ENCODE data around the gene TTLL5.

Gene TTLL5
- total RNA-seq, result 19.0 to 48.8 (median 22.3) reads per million in 3 experiments

GRCh38 chr14:75660630-75661498, at the start of gene TTLL5, which contains the start of gene ERG28:
Gene TTLL5, plus strand, starts transcription at chr14:75661246. Its CDS starts 1,904 bp downstream, at chr14:75663150.
Gene ERG28, minus strand, starts transcription at chr14:75660876. Its CDS starts 3,374 bp downstream, at chr14:75657502.
- peak; percentile 97 for DNase-seq

DNA sequence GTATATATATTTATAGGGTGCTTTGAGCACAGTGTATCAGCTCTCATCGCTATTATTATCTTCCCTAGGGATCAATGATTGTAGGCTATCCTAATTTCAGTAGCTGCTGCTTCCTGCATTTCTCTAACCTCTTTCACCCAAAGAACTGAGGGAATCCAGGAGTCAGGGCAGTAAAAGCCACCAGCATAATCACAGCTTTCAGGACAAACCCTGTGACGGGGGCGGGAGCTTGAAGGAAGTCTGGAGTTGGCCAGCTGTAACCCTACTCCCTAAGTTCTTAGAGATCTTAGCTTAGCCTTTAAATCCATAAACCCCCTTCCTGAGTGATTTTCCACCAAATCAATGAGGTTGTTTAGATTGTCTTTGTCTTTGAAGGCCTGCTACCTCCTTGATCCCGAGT, 48.9 kb upstream of the TTLL5 start:
- DNase-seq, result no peak

DNA sequence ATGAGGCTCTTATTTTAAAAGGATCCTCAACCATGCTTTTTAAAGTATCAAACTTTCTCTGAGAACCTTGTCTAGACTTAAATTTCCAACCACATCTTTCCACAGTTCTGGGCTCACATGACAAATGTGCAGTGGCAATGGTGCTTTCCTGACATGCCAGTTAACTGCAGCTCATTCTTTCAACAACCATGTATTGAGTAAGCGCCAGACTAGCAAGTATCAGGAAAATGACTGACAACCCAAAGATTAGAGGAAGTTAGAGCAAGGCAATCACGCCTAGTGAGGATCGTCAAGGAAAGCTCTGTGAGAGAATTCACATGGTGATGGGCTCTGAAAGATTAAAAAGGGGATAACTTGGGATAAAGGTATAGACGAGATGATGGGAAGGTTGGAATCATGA, 46.9 kb upstream of the TTLL5 start:
- DNase-seq, result no peak

DNA sequence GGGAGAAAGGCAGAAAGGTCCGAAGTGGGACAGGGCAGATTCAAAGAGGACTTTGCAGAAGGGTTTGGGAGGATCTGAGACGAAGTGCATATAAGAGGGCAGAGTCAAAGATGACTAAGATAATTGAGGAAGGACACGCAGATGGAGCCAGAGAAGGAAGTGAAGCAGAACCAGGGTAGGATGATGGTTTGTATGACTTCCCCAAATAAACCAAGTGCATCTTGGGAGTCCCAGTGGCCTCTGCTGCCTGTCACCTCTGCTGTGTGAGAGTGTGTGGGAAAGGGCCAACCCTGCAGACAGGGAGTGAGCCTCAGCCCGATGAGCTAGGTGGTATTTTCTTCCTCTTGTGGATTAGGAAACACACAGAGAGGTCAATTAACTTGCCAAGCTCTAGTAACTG, 45.8 kb upstream of the TTLL5 start:
- DNase-seq, result no peak

- DNase-seq, result no peak
Measured at GRCh38 chr14:75619548-75619947, 41.5 kb upstream of the TTLL5 start.

GRCh38 chr14:75625034-75625433, 36.0 kb upstream of the TTLL5 start:
- no peak for DNase-seq

DNA sequence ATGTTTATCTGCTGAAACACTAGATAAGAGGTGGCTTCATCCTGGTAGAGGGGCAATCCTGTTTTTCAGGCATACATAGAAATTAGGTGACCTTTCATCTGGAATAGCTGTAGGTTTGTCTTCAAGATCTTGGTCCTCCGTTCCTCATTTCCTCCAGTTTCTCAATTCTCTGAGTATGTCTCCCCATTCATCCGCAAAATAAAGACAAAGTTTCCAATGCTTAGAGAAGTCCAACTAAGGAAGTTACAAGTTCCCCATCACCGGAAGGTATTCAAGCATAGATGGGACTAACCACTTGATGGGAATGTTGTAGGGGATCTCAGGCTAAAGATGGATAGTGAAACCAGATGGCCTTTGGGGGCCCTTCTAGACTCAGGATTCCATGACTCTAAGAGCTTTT, 34.6 kb upstream of the TTLL5 start:
- no peak for DNase-seq

DNA sequence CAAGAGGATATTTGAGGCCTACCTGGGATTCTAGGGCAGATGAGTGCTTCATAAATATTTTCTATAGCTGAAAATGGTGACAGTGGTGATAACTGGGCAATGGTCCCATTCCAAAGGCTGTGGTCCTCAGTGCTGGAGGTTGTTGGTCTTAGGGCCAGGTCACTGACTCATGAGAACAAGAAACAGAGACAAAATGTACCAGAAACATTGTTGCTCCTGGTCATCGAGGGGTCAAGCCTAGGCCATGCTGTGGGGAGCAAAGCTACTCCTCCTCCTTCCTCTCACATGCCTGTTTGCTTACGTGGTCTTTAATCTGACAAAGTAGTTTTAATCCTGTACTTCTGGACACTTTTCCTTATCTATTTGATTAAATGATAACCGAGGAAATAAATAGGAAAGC, 34.2 kb upstream of the TTLL5 start:
- DNase-seq, result no peak

- DNase-seq, result no peak
Measured at GRCh38 chr14:75627406-75627805, 33.6 kb upstream of the TTLL5 start.

GRCh38 chr14:75628816-75629215, 32.2 kb upstream of the TTLL5 start:
- no peak for DNase-seq

GRCh38 chr14:75630695-75631452, 30.2 kb upstream of the TTLL5 start:
- DNase-seq, result no peak

GRCh38 chr14:75631453-75631831, 29.6 kb upstream of the TTLL5 start:
- DNase-seq, result no peak

GRCh38 chr14:75634848-75635247, 26.2 kb upstream of the TTLL5 start:
- DNase-seq, result no peak

GRCh38 chr14:75636100-75636692, 24.9 kb upstream of the TTLL5 start:
- DNase-seq, result no peak

DNA sequence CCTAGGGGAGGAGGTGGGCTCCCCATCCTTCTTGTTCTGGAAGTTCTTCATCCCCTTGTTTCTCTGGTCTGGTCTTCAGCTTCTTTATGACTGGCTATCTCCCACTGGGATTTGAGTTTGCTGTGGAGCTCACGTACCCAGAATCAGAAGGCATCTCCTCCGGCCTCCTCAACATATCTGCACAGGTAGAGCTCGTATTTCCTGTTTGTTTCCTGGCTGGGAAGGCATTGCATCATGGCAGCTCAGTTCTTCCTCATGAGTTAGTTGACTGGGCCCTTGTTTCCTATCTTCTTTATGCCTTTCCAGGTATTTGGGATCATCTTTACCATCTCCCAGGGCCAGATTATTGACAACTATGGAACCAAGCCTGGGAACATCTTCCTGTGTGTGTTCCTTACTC, 20.2 kb upstream of the TTLL5 start:
- no peak for DNase-seq

DNA sequence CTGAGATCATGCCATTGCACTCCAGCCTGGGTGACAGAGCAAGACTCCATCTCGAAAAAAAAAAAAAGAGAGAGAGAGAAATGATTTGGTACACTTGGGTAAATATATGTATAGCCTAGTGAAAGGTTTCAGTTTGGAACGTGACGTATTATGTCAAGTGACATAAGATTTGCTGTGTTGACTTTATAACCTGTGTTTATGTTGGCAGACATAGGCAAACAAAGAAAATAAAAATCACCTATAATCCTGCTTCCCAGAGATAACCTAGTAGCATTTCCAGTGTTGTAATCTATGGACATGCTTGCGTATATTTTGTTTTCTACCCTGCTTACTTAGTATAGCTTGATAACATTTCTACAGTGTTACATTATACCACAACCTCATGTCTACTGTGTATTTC, 17.1 kb upstream of the TTLL5 start:
- no peak for DNase-seq

DNA sequence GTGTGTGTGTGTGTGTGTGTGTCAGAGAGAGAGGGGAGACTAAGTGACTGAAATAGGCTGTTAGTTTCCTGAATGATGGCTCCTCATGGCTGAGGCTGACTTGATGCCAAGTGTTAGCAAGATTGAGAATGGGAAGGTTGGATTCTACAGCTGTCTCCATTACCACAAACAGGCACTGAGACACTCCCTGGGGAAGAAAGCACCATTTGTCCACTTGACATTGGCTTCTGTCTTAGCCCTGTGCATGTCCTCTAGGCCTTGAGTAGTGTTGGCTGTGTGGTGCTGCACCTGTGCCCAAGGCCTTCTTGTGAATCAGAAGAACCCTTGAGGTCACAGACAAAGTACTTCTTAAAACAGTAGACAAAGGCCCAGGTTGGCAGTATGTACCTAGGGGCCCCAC, 16.0 kb upstream of the TTLL5 start:
- no peak for DNase-seq

GRCh38 chr14:75646762-75647161, 14.3 kb upstream of the TTLL5 start:
- no peak for DNase-seq

- no peak for DNase-seq
Measured at GRCh38 chr14:75647640-75648039, 13.4 kb upstream of the TTLL5 start.

GRCh38 chr14:75648066-75648838, 12.8 kb upstream of the TTLL5 start:
- DNase-seq, result no peak

GRCh38 chr14:75649337-75649736, 11.7 kb upstream of the TTLL5 start:
- no peak for DNase-seq

DNA sequence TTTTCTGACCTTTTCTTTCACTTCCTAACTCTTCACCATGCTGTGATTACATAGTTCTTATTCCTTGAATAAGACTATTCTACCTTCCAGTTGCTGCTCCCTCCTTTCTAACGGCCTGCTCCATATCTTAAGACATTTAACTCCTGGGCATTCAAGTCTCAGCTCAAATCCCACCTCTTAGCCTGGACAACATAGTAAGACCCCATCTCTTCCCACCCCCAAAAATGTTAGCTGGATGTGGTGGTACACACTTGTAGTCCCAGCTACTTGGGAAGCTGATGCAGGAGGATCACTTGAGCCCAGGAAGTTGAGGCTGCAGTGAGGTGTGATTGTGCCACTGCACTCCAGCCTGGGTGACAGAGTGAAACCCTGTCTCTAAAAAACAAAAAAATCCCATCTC, 11.3 kb upstream of the TTLL5 start:
- no peak for DNase-seq

Data from central memory CD4-positive, alpha-beta T cell (primary cell).